HepG2 (cell line): ENCODE results near the gene RAB42. TPM values are rescaled to one million over a fixed set of nuclear protein-coding genes. Genes with fewer than 3 reads are reported as not detected.
"Not testable (repeated sequence)": the region's sequence is repeated elsewhere in the genome, so short reads cannot be mapped to it uniquely, and the experiment has no call there.

Experiments
- ATAC-seq: fragments of 200-7000 bp; cut with Tn5 transposase; 3 replicates; pipeline ENCODE4 v1.9.1; 2020; ENCODE audit warnings: mild to moderate bottlenecking, moderate library complexity
- BruUV-seq: library from RNA; stranded (reverse); fragments of 400-500 nt; replicated peaks from 2 replicates; lab custom pipeline; 2021; lab: Mats Ljungman, UMichigan
- CTCF ChIA-PET: fragments of 300-600 bp; formaldehyde crosslinking; extraction: SDS; loops from one replicate; lab custom pipeline; 2021; ENCODE audit warnings: low total read pairs, inconsistent platforms, low intra/inter-chr PET ratio; lab: Yijun Ruan, JAX
- POLR2A ChIA-PET: fragments of 350-600 bp; sonication (Branson Sonifier 250); formaldehyde crosslinking; loops from one replicate; lab custom pipeline; 2020; ENCODE audit warnings: antibody characterized with exemption, inconsistent platforms; lab: Yijun Ruan, JAX
- DNase-seq: peaks from one replicate; pipeline ENCODE4 v3.0.0-alpha.2; 2015; ENCODE audit warnings: low spot score
- FAIRE-seq: peaks from 3 replicates; lab custom pipeline; 2011; peaks lifted over from hg19 to GRCh38; lab: Jason Lieb, UNC
- H2AFZ ChIP-seq: one replicate; pipeline ENCODE4 v1.6.1; 2011; ENCODE audit warnings: low read length, inconsistent platforms
- H3K27ac ChIP-seq: fragments of 300-600 bp; 3 replicates; pipeline ENCODE4 v1.8.0; 2011; ENCODE audit warnings: mixed run types, mild to moderate bottlenecking, mixed read lengths, low read length, inconsistent platforms; ENCODE audit not compliant: insufficient read depth; ENCODE audit errors: extremely low read length
- H3K27me3 ChIP-seq, 2 experiments: fragments of 200-600 bp in 1 of 2; 2 replicates in 1 of 2; 3 replicates in 1 of 2; pipeline versions ENCODE4 v1.6.0 to v1.8.0; 2011; ENCODE audit warnings: low read length in 2 of 2, mild to moderate bottlenecking in 2 of 2, moderate library complexity in 2 of 2, inconsistent platforms in 1 of 2; ENCODE audit not compliant: insufficient read depth in 2 of 2, control insufficient read depth in 1 of 2
- H3K36me3 ChIP-seq, 2 experiments: fragments of 200-600 bp in 1 of 2; replicated peaks in 1 of 2; 2 replicates in 1 of 2; 3 replicates in 1 of 2; pipeline versions ENCODE4 v1.5.1 to v1.8.0; 2011; ENCODE audit warnings: low read length in 2 of 2, inconsistent platforms in 1 of 2; ENCODE audit not compliant: insufficient read depth in 2 of 2, control insufficient read depth in 1 of 2
- H3K4me1 ChIP-seq: 2 replicates; pipeline ENCODE4 v1.5.1; 2012; ENCODE audit warnings: low read length, inconsistent platforms; ENCODE audit not compliant: insufficient read depth
- H3K4me2 ChIP-seq: 2 replicates; pipeline ENCODE4 v1.6.0; 2011; ENCODE audit warnings: low read depth, low read length, inconsistent platforms
- H3K4me3 ChIP-seq, 3 experiments: fragments of 200-600 bp in 1 of 3; sonication (generic), shearing (Covaris generic) in 1 of 3; replicated peaks in 1 of 3; 2 replicates each; pipeline ENCODE4 v1.5.1; 2011 to 2016; ENCODE audit warnings: low read length in 3 of 3, inconsistent platforms in 2 of 3, low read depth in 2 of 3, mild to moderate bottlenecking in 2 of 3, control low read depth in 1 of 3, mixed read lengths in 1 of 3; ENCODE audit not compliant: insufficient read depth in 1 of 3
- H3K79me2 ChIP-seq: one replicate; pipeline ENCODE4 v1.6.1; 2011; ENCODE audit warnings: low read length, inconsistent platforms; ENCODE audit not compliant: insufficient read depth
- H3K9ac ChIP-seq: 2 replicates; pipeline ENCODE4 v1.6.0; 2011; ENCODE audit warnings: mild to moderate bottlenecking, low read depth, low read length, inconsistent platforms; ENCODE audit not compliant: insufficient read depth
- H3K9me3 ChIP-seq: 2 replicates; pipeline ENCODE4 v1.5.1; 2012; ENCODE audit warnings: mild to moderate bottlenecking, low read length
- H4K20me1 ChIP-seq: 2 replicates; pipeline ENCODE4 v1.6.0; 2011; ENCODE audit warnings: inconsistent platforms, mild to moderate bottlenecking, low read length, moderate library complexity; ENCODE audit not compliant: insufficient read depth
- ARHGAP35 ChIP-seq: sonication (generic); formaldehyde crosslinking; IDR thresholded peaks from 2 replicates; pipeline ENCODE4 v1.9.0; 2022; ENCODE audit warnings: mild to moderate bottlenecking, inconsistent platforms, moderate library complexity, missing genetic modification reagents, borderline replicate concordance
- ARID4A ChIP-seq: sonication (generic); formaldehyde crosslinking; IDR thresholded peaks from 2 replicates; pipeline ENCODE4 v1.5.0; 2020; ENCODE audit warnings: mild to moderate bottlenecking, missing genetic modification reagents, borderline replicate concordance
- POLR2AphosphoS5 ChIP-seq: IDR thresholded peaks from 2 replicates; pipeline ENCODE4 v1.6.1; 2012; ENCODE audit warnings: low read depth, low read length
- SPEN ChIP-seq: sonication (generic); formaldehyde crosslinking; IDR thresholded peaks from 2 replicates; pipeline ENCODE4 v1.5.1; 2020; ENCODE audit warnings: low read depth, mild to moderate bottlenecking, missing genetic modification reagents
- TBX2 ChIP-seq: sonication (generic); formaldehyde crosslinking; IDR thresholded peaks from 2 replicates; pipeline ENCODE4 v1.5.0; 2020; ENCODE audit warnings: missing genetic modification reagents, mild to moderate bottlenecking, borderline replicate concordance
- ZNF274 ChIP-seq: sonication (generic); formaldehyde crosslinking; IDR thresholded peaks from 2 replicates; pipeline ENCODE4 v1.5.1; 2020; ENCODE audit warnings: mild to moderate bottlenecking, missing genetic modification reagents
- ZNF607 ChIP-seq: sonication (generic); formaldehyde crosslinking; IDR thresholded peaks from 2 replicates; pipeline ENCODE4 v1.5.1; 2020; ENCODE audit warnings: missing genetic modification reagents, mild to moderate bottlenecking, borderline replicate concordance
- ZNF740 ChIP-seq: sonication (generic); formaldehyde crosslinking; IDR thresholded peaks from 2 replicates; pipeline ENCODE4 v1.4.0; 2020; ENCODE audit warnings: missing genetic modification reagents
- WGBS: methylation state at CpG from one replicate; pipeline ENCODE4 v1.1.6; 2017; ENCODE audit warnings: low lambda C conversion rate; 5-methylcytosine and 5-hydroxymethylcytosine counted together
- in situ Hi-C: cut with HindIII; loops from 2 replicates; pipeline ENCODE4 v1.10.0; 2017; ENCODE audit warnings: low pct_unique_long_range_greater_than_20kb; ENCODE audit not compliant: extremely low pct_ligation_motif_present
- intact Hi-C: fragments of 100-400 bp; cut with micrococcal nuclease; formaldehyde crosslinking; loops from one replicate; pipeline ENCODE4 v1.10.0; 2022; ENCODE audit not compliant: unreplicated experiment
- polyA plus RNA-seq, 8 experiments: library from polyadenylated mRNA; depleted of rRNA in 3 of 8; stranded (reverse) in 7 of 8; unstranded in 1 of 8; fragments of >200 nt; fragmentation: Illumina TruSeq in 4 of 8; extraction: Trizol in 4 of 8; gene quantifications; 2 replicates each; pipeline versions ENCODE4 v1.2.1 to v1.2.3, GENCODE V29; 2011 to 2016; ENCODE audit warnings: low read depth in 4 of 8, missing spikeins in 1 of 8, mixed read lengths in 1 of 8; ENCODE audit not compliant: insufficient read depth in 1 of 8
- total RNA-seq, 5 experiments: library from RNA; depleted of rRNA; stranded (reverse); fragments of >200 nt; fragmentation: Illumina TruSeq; extraction: Trizol; gene quantifications; 2 replicates each; pipeline ENCODE4 v1.2.3, GENCODE V29; 2016; ENCODE audit warnings: low read depth in 1 of 5

The RAB42 gene
- total and polyA plus RNA-seq, 2 of the 13 experiments (the other 11 are each of a cell fraction or from before 2014, with no cell fraction given) = 10.4 to 166 TPM

- WGBS = 87% methylated on average over 7 of the region's 7 CpGs
- H3K36me3 ChIP-seq, CTCF ChIA-PET, ATAC-seq, H3K27me3 ChIP-seq, DNase-seq, H2AFZ ChIP-seq, FAIRE-seq, BruUV-seq, H3K9me3 ChIP-seq, H3K9ac ChIP-seq, H3K27ac ChIP-seq: not testable (repeated sequence)
- Histone ChIP-seq H3K79me2 (peaks cover 14% of the 10 kb centered on the region), H3K4me1 (peaks cover 48% of the 10 kb centered on the region), H3K4me2 (peak overlapping the region; percentile 39), H3K4me3 (peak overlapping the region in 1 of 3 experiments; percentile 91; a peak in 1 of 6 replicates), H4K20me1 (peaks cover 11% of the 10 kb centered on the region; the same call in 1 of the 2 replicates)
- in situ Hi-C loops = loop anchor here (25.0 kb wide), 1 partner anchor 358 kb away; the partner anchor contains the start of genes ATP5IF1 and DNAJC8
- intact Hi-C loops = loop anchor here (1.0 kb wide), 1 partner anchor 26 kb away; no protein-coding TSS in a partner anchor
- POLR2A ChIA-PET = interaction anchor here (7.8 kb wide), 1 partner anchor 15 kb away, joined by 139 read pairs; no protein-coding TSS in a partner anchor
- TF ChIP-seq ARID4A (CRISPR knock-in tag) (peak; percentile 7; the same call in 1 of the 2 replicates), ZNF274 (CRISPR knock-in tag) (peak; percentile 35; the same call in 1 of the 2 replicates), ZNF607 (CRISPR knock-in tag) (0 out of 2 replicates have a peak, but pooled peaks have one; percentile 39), ZNF740 (CRISPR knock-in tag) (0 out of 2 replicates have a peak, but pooled peaks have one; percentile 47), ARHGAP35 (CRISPR knock-in tag) (0 out of 2 replicates have a peak, but pooled peaks have one; percentile 12), POLR2AphosphoS5 (peak; percentile 13; the same call in 1 of the 2 replicates), SPEN (peak; percentile 55; the same call in 1 of the 2 replicates), TBX2 (CRISPR knock-in tag) (0 out of 2 replicates have a peak, but pooled peaks have one; percentile 10)
Measured at GRCh38 chr1:28594686-28595411, 2.8 kb downstream of the RAB42 start.
